ENCODE measurements around the gene LIN7C. TPM values are rescaled to one million over a fixed set of nuclear protein-coding genes. Genes with fewer than 3 reads are reported as not detected.

LIN7C gene
- total and polyA plus RNA-seq, 2 of the 13 experiments (the other 11 are each of a cell fraction or from before 2014, with no cell fraction given): 14.8 to 37.2 TPM

GRCh38 chr11:27471589-27472397, 34.8 kb downstream of the LIN7C start (continued):
- TF ChIP-seq ARID4A (CRISPR knock-in tag; IDR thresholded peaks at IDR 0.05; ENCODE audit: borderline replicate concordance) (peak; percentile 13; the same call in 1 of the 2 replicates), RXRA (CRISPR knock-in tag; IDR thresholded peaks at IDR 0.05) (peak; percentile 49; the same call in 1 of the 2 replicates), ZNF441 (CRISPR knock-in tag; IDR thresholded peaks at IDR 0.05; ENCODE audit: borderline replicate concordance) (0 out of 2 replicates have a peak, but pooled peaks have one; percentile 12), MEF2D (CRISPR knock-in tag; IDR thresholded peaks at IDR 0.05) (peak; percentile 47), NFE2L2 (IDR thresholded peaks at IDR 0.05; ENCODE audit: low read length) (no peak), ZNF572 (CRISPR knock-in tag; IDR thresholded peaks at IDR 0.05) (peak; percentile 83; the same call in 1 of the 2 replicates), ZMYM4 (CRISPR knock-in tag; IDR thresholded peaks at IDR 0.05) (no peak), ZNF331 (CRISPR knock-in tag; IDR thresholded peaks at IDR 0.05) (no peak), NFKB2 (CRISPR knock-in tag; IDR thresholded peaks at IDR 0.05; ENCODE audit: borderline replicate concordance) (0 out of 2 replicates have a peak, but pooled peaks have one; percentile 17), ZNF597 (CRISPR knock-in tag; IDR thresholded peaks at IDR 0.05) (no peak), ZBTB7B (CRISPR knock-in tag; IDR thresholded peaks at IDR 0.05) (no peak), ZNF607 (CRISPR knock-in tag; IDR thresholded peaks at IDR 0.05; ENCODE audit: borderline replicate concordance) (peak; percentile 49; the same call in 1 of the 2 replicates), ZNF430 (CRISPR knock-in tag; IDR thresholded peaks at IDR 0.05) (peak; percentile 55; the same call in 1 of the 2 replicates), ZNF329 (CRISPR knock-in tag; IDR thresholded peaks at IDR 0.05; ENCODE audit: low read depth) (no peak), ZNF724P (CRISPR knock-in tag; IDR thresholded peaks at IDR 0.05; ENCODE audit: borderline replicate concordance) (no peak), ZMAT3 (CRISPR knock-in tag; conservative IDR thresholded peaks at IDR 0.05) (peak; percentile 58; the same call in 1 of the 2 replicates), MED1 (CRISPR knock-in tag; IDR thresholded peaks at IDR 0.05) (peak; percentile 29; the same call in 1 of the 2 replicates), SNRNP70 (IDR thresholded peaks at IDR 0.05; ENCODE audit: low read depth, low read length) (no peak), KLF12 (CRISPR knock-in tag; IDR thresholded peaks at IDR 0.05; ENCODE audit: borderline replicate concordance) (0 out of 2 replicates have a peak, but pooled peaks have one; percentile 13), RCOR2 (CRISPR knock-in tag; IDR thresholded peaks at IDR 0.05) (no peak), TRIM24 (CRISPR knock-in tag; IDR thresholded peaks at IDR 0.05) (no peak), ZNF451 (CRISPR knock-in tag; IDR thresholded peaks at IDR 0.05) (0 out of 2 replicates have a peak, but pooled peaks have one; percentile 49), HMGXB4 (CRISPR knock-in tag; IDR thresholded peaks at IDR 0.05; ENCODE audit: borderline replicate concordance in 1 of 2, low read depth in 1 of 2) (peak; percentile 19 to 25; a peak in 1 of 4 replicates)
